Right lobe of liver (tissue), 6 donors: ENCODE data around the gene SPTBN5. TPM values are rescaled to one million over a fixed set of nuclear protein-coding genes. Genes with fewer than 3 reads are reported as not detected.

ENCODE experiments used
- ATAC-seq, 4 donors: fragments of 200-7000 bp; cut with Tn5 transposase; one replicate each; pipeline ENCODE4 v1.9.1; 2020; ENCODE audit warnings: mild to moderate bottlenecking in 4 of 4, moderate library complexity in 4 of 4
- DNase-seq, 3 donors: peaks; one replicate each; pipeline ENCODE4 v3.0.0-alpha.2; 2020
- H3K27ac ChIP-seq, 3 donors: fragments of 200-600 bp; one replicate each; pipeline ENCODE4 v1.8.0; 2022
- H3K27me3 ChIP-seq, 2 donors: fragments of 200-600 bp; one replicate each; pipeline ENCODE4 v1.8.0; 2022
- H3K36me3 ChIP-seq, 4 donors: fragments of 200-600 bp; sonication (generic) in 1 of 4; one replicate each; pipeline versions ENCODE4 v1.5.1 to v1.8.0; 2017 to 2022; ENCODE audit warnings: control low read depth in 1 of 4
- H3K4me1 ChIP-seq, 4 donors: fragments of 200-600 bp; sonication (generic) in 1 of 4; one replicate each; pipeline versions ENCODE4 v1.5.1 to v1.8.0; 2017 to 2022; ENCODE audit warnings: control low read depth in 1 of 4
- H3K4me3 ChIP-seq, 3 donors: fragments of 200-600 bp; one replicate each; pipeline ENCODE4 v1.8.0; 2022
- H3K9me3 ChIP-seq, 4 donors: fragments of 200-600 bp; sonication (generic) in 1 of 4; one replicate each; pipeline versions ENCODE4 v1.5.1 to v1.8.0; 2017 to 2022; ENCODE audit warnings: control low read depth in 1 of 4
- POLR2A ChIP-seq: fragments of 450-650 bp; IDR thresholded peaks from one replicate; pipeline ENCODE4 v1.6.1; 2017; ENCODE audit warnings: antibody characterized with exemption, mild to moderate bottlenecking
- WGBS: methylation state at CpG from one replicate; pipeline ENCODE4 v1.1.6; 2018; ENCODE audit warnings: low coverage, low lambda C conversion rate; ENCODE audit not compliant: insufficient coverage; ENCODE audit errors: missing lambda C conversion rate; 5-methylcytosine and 5-hydroxymethylcytosine counted together
- intact Hi-C, 2 donors: fragments of 100-400 bp; cut with DNase I; formaldehyde crosslinking; loops; one replicate each; pipeline versions ENCODE4 v1.11.2 to v1.14.1; 2022
- total RNA-seq, 6 experiments: library from RNA; depleted of rRNA in 2 of 6; stranded (reverse); fragments of >200 nt in 2 of 6; fragmentation: NEBNext Ultra II Directional in 3 of 6; extraction: Animal tissue kit (Norgen Biotek cat#: 25700) in 3 of 6; gene quantifications; one replicate each; pipeline versions ENCODE4 v1.1.0 to v1.2.4, GENCODE V29; 2016 to 2023
- TF ChIP-seq, protein P1 (sequence below), 4 donors: fragments of 200-600 bp in 3 of 4; fragments of 450-650 bp in 1 of 4; IDR thresholded peaks; one replicate each; pipeline versions ENCODE4 v1.5.1 to v1.8.0; 2016 to 2022; ENCODE audit warnings: antibody characterized with exemption in 4 of 4, mild to moderate bottlenecking in 2 of 4
- donor health status: DM: no; HTN: yes; CAD: no.
- donor health status: DM: no; HTN: no; CAD: no.
- donor health status: DM: no; HTN: no; CAD: no.
- donor health status: DM: no; HTN: yes; CAD: no.
- donor health status: DM: no; HTN: yes; CAD: no.

The SPTBN5 gene
- total RNA-seq, 6 experiments from 2014 or later: 0.06 to 3.2 (median 0.81) TPM

DNA sequence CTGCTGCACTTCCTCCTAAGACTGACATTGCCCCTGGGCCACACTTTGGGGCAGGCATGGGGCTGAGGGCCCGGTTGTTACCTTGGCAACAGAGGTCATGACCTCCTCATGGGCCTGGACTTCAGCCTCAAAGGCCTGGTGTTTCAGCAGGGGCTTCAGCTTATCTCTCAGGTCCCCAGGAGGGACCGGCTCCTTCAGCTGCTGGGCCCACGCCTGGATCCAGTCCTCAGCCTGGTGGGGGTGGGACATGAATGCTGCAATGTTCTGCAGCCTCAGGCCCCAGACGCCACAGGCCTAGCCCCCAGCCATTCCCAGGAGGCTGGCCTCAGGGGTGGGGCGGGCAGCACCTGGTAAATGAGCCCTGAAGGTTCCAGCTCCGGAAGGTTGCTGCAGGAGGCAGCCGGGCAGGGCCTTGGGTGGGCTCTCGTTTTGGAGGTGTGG, 27.6 kb downstream of the SPTBN5 start:
- no peaks in the 10 kb centered on the region for H3K9me3 ChIP-seq
- WGBS: no CpG with 5 or more reads among the region's 8 CpGs
- peaks cover 0 to 23% (median 3%) of the 10 kb centered on the region in 4 donors for H3K4me1 ChIP-seq
- H3K36me3 ChIP-seq: no peaks in the 10 kb centered on the region
- TF ChIP-seq POLR2A: no peak
- TF ChIP-seq, protein P1, sequence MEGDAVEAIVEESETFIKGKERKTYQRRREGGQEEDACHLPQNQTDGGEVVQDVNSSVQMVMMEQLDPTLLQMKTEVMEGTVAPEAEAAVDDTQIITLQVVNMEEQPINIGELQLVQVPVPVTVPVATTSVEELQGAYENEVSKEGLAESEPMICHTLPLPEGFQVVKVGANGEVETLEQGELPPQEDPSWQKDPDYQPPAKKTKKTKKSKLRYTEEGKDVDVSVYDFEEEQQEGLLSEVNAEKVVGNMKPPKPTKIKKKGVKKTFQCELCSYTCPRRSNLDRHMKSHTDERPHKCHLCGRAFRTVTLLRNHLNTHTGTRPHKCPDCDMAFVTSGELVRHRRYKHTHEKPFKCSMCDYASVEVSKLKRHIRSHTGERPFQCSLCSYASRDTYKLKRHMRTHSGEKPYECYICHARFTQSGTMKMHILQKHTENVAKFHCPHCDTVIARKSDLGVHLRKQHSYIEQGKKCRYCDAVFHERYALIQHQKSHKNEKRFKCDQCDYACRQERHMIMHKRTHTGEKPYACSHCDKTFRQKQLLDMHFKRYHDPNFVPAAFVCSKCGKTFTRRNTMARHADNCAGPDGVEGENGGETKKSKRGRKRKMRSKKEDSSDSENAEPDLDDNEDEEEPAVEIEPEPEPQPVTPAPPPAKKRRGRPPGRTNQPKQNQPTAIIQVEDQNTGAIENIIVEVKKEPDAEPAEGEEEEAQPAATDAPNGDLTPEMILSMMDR (IDR thresholded peaks at IDR 0.05): no peak
- ATAC-seq (peak; percentile 8 to 62 (median 50)), DNase-seq (no peak)
- no peak overlapping the region for H3K4me3 ChIP-seq
- H3K27me3 ChIP-seq: no peaks in the 10 kb centered on the region
- no peak overlapping the region for H3K27ac ChIP-seq
- intact Hi-C loops: no loop called here

GRCh38 chr15:41865490-41866055, 28.3 kb downstream of the SPTBN5 start:
- no peak for TF ChIP-seq POLR2A
- TF ChIP-seq, protein P1 (IDR thresholded peaks at IDR 0.05): no peak
- no peak for DNase-seq
- intact Hi-C loops: no loop called here

DNA sequence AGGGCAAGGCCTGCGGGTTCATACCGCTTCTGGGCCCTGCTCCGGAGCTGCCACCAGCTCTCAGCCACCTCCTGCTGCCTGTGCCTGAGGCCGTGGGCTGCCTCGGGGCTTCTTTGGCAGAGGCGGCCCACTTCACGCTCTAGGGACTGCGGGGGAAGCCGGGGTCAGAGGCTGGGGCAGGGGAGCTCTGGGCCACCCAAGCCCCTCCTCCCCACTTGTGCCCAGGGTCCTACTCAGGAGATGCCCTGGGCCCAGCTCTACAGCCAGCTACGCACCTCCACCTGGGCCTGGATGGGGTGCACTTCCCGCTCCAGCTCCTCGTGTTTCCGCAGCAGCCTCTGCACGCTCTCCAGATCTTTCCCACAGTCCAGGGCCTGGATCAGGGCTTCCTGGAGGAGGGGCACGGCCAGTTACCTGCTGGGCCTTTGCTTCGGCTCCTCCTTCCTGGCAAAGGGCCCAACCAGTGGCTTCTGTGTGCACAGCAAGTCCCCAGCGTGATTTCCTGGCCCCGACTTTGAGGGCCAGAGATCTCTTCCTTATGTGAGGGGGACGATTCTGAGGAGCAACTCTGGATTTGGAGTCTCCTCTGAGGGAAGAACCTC, 31.2 kb downstream of the SPTBN5 start:
- Histone ChIP-seq H3K4me3 (no peak overlapping the region), H3K4me1 (peaks cover 0 to 12% (median 0%) of the 10 kb centered on the region in 4 donors), H3K36me3 (no peaks in the 10 kb centered on the region), H3K9me3 (no peaks in the 10 kb centered on the region), H3K27me3 (no peaks in the 10 kb centered on the region), H3K27ac (no peak overlapping the region)
- no peak for DNase-seq
- WGBS: no CpG with 5 or more reads among the region's 19 CpGs
- TF ChIP-seq, protein P1 (IDR thresholded peaks at IDR 0.05): no peak
- no peak for TF ChIP-seq POLR2A
- ATAC-seq: no peak
- intact Hi-C loops: no loop called here

More at GRCh38 chr15:41865490-41866055, 28.3 kb downstream of the SPTBN5 start:
- H3K27me3 ChIP-seq: no peaks in the 10 kb centered on the region
- H3K4me3 ChIP-seq: no peak overlapping the region
- peaks cover 0 to 16% (median 0%) of the 10 kb centered on the region in 4 donors for H3K4me1 ChIP-seq
- 83% methylated on average over 6 of the region's 18 CpGs for whole genome bisulfite sequencing
- ATAC-seq: no peak
- no peaks in the 10 kb centered on the region for H3K9me3 ChIP-seq
- H3K36me3 ChIP-seq: no peaks in the 10 kb centered on the region
- H3K27ac ChIP-seq: no peak overlapping the region

DNA sequence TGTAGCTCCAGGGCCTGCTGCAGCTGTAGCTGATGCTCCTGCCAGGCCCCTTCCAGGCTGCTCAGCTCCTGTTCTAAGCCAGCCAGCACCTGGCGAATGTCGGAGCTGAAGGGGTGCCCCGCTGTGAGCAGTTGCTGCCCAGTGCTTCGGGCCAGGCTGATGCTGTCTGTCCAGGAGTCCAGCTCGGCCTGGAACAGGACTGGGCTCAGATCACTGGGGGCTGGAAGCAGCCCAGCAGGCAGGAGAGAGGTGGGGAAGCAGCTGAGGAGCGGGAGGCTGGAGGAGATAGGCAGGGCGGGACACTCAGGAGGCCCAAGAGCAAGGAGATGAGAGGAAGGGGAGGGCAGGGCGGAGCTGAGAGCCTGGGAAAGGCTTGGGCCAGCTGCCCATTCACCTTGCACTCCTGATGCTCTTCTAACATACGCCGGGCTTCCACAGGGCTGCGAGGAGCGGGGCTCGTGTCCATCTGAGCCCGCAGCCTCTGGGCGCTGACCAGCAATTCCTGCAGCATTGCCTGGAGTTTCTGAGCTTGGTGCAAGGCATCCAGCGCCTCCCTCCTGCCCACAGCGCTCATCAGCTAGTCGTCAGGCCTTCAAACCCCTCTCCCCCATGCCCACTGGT, 32.0 kb downstream of the SPTBN5 start:
- intact Hi-C loops: no loop called here
- no peak overlapping the region for H3K4me3 ChIP-seq
- ATAC-seq: no peak
- TF ChIP-seq POLR2A: no peak
- TF ChIP-seq, protein P1 (IDR thresholded peaks at IDR 0.05): no peak
- no peak overlapping the region for H3K27ac ChIP-seq
- DNase-seq: no peak
- H3K27me3 ChIP-seq: no peaks in the 10 kb centered on the region
- no peaks in the 10 kb centered on the region for H3K9me3 ChIP-seq
- H3K36me3 ChIP-seq: no peaks in the 10 kb centered on the region
- H3K4me1 ChIP-seq: peaks cover 0 to 12% (median 0%) of the 10 kb centered on the region in 4 donors
- WGBS: no CpG with 5 or more reads among the region's 18 CpGs
